HepG2 (cell line): ENCODE results near the gene RPL36. TPM values are rescaled to one million over a fixed set of nuclear protein-coding genes. Genes with fewer than 3 reads are reported as not detected.

Experiments
- AGO2 ChIP-seq: fragments of 200-400 bp; formaldehyde crosslinking; optimal IDR thresholded peaks from 2 replicates; pipeline ENCODE3; 2017; ENCODE audit warnings: mild to moderate bottlenecking, low read depth, low read length, moderate library complexity
- EP300 ChIP-seq, 3 experiments: sonication (generic) in 1 of 3; formaldehyde crosslinking in 1 of 3; IDR thresholded peaks; 2 replicates each; pipeline versions ENCODE4 v1.5.1 to v1.6.1; 2011 to 2020; ENCODE audit warnings: low read depth in 2 of 3, low read length in 2 of 3, borderline replicate concordance in 1 of 3, improper control_type of control experiment in 1 of 3, mild to moderate bottlenecking in 1 of 3, missing genetic modification reagents in 1 of 3, moderate library complexity in 1 of 3
- JARID2 ChIP-seq: sonication (generic); formaldehyde crosslinking; IDR thresholded peaks from 2 replicates; pipeline ENCODE4 v1.8.1; 2023; ENCODE audit warnings: missing genetic modification reagents, inconsistent platforms; ENCODE audit not compliant: insufficient replicate concordance
- MAZ ChIP-seq, 2 experiments: sonication (generic) in 1 of 2; formaldehyde crosslinking in 1 of 2; IDR thresholded peaks; 2 replicates each; pipeline versions ENCODE4 v1.5.0 to v1.6.1; 2012 to 2020; ENCODE audit warnings: low read depth in 2 of 2, mild to moderate bottlenecking in 2 of 2, borderline replicate concordance in 1 of 2, improper control_type of control experiment in 1 of 2, low read length in 1 of 2, missing genetic modification reagents in 1 of 2, moderate library complexity in 1 of 2
- MEIS2 ChIP-seq: sonication (generic); formaldehyde crosslinking; IDR thresholded peaks from 2 replicates; pipeline ENCODE4 v1.9.0; 2021; ENCODE audit warnings: mild to moderate bottlenecking, missing genetic modification reagents
- ZNF3 ChIP-seq: IDR thresholded peaks from 2 replicates; pipeline ENCODE4 v1.7.0; 2017; ENCODE audit warnings: inconsistent platforms
- ZNF317 ChIP-seq: sonication (generic); formaldehyde crosslinking; IDR thresholded peaks from 2 replicates; pipeline ENCODE4 v1.5.0; 2020; ENCODE audit warnings: mild to moderate bottlenecking, missing genetic modification reagents
- ZNF383 ChIP-seq: sonication (generic); formaldehyde crosslinking; IDR thresholded peaks from 2 replicates; pipeline ENCODE4 v1.4.0; 2020; ENCODE audit warnings: missing genetic modification reagents, mild to moderate bottlenecking, borderline replicate concordance
- ZNF883 ChIP-seq: sonication (generic); formaldehyde crosslinking; IDR thresholded peaks from 2 replicates; pipeline ENCODE4 v1.5.1; 2020; ENCODE audit warnings: mild to moderate bottlenecking, missing genetic modification reagents; ENCODE audit errors: not compliant biosample characterization
- polyA plus RNA-seq, 8 experiments: library from polyadenylated mRNA; depleted of rRNA in 3 of 8; stranded (reverse) in 7 of 8; unstranded in 1 of 8; fragments of >200 nt; fragmentation: Illumina TruSeq in 4 of 8; extraction: Trizol in 4 of 8; gene quantifications; 2 replicates each; pipeline versions ENCODE4 v1.2.1 to v1.2.3, GENCODE V29; 2011 to 2016; ENCODE audit warnings: low read depth in 4 of 8, missing spikeins in 1 of 8, mixed read lengths in 1 of 8; ENCODE audit not compliant: insufficient read depth in 1 of 8
- total RNA-seq, 5 experiments: library from RNA; depleted of rRNA; stranded (reverse); fragments of >200 nt; fragmentation: Illumina TruSeq; extraction: Trizol; gene quantifications; 2 replicates each; pipeline ENCODE4 v1.2.3, GENCODE V29; 2016; ENCODE audit warnings: low read depth in 1 of 5
- TF ChIP-seq, protein P1 (sequence below): IDR thresholded peaks from 2 replicates; pipeline ENCODE4 v1.6.1; 2012; ENCODE audit warnings: low read length, improper control_type of control experiment
- TF ChIP-seq, protein P2 (sequence below): sonication (generic); formaldehyde crosslinking; IDR thresholded peaks from 2 replicates; pipeline ENCODE4 v1.4.0; 2020; ENCODE audit warnings: mild to moderate bottlenecking, missing genetic modification reagents
- TF ChIP-seq, protein P3 (sequence below): sonication (generic); formaldehyde crosslinking; IDR thresholded peaks from 2 replicates; pipeline ENCODE4 v1.9.0; 2021; ENCODE audit warnings: missing genetic modification reagents, borderline replicate concordance
- TF ChIP-seq, protein P4 (sequence below): sonication (generic); formaldehyde crosslinking; IDR thresholded peaks from 2 replicates; pipeline ENCODE4 v1.8.0; 2022; ENCODE audit warnings: mild to moderate bottlenecking, missing genetic modification reagents, moderate library complexity
- TF ChIP-seq, protein P5 (sequence below): sonication (generic); formaldehyde crosslinking; IDR thresholded peaks from 2 replicates; pipeline ENCODE4 v1.9.0; 2021; ENCODE audit warnings: missing genetic modification reagents, borderline replicate concordance

Gene RPL36
- total and polyA plus RNA-seq, 2 of the 13 experiments (the other 11 are each of a cell fraction or from before 2014, with no cell fraction given): 706 to 740 TPM

DNA sequence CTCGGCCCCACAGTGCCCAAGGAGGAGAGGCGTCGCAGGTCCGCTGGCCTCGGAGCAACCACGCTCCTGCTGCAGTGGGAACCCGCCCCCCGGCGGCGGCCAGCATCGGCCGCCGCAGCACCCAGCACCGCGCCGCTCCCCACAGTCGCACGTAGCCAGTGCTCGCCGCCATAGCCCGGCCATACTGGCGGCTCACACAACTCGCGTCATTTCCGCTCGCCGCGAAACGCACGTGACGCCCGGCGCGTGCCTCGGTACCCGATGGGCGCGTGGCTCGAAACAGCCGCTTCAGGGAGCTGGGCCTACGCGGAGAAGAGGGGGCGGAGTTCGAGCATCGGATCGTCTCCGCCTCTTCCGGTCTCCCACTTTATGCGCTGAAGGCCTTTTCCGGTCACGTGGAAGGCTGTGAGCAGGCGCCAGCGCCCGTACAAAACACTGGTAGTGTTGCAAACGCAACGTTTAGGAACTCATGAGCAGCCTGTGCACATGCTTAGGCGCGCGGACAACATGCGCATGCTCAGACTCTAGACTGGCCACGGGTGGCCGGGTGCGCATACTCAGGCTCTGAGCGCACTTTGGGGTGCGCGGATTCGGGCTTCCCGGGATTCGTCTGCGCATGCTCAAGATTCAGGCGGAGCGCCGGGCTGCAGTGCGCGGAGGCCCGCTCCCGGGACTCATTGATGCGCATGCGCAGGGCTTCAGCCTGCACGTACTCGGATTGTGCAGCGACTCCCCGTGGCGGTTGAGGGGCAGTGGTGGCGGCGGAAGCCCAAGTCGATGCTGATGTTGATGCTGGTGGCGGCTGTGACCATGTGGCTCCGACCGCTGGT is 30.1 kb downstream of the RPL36 start, which contains the start of the genes CATSPERD and LONP1 (continued):
- TF ChIP-seq, protein P1, sequence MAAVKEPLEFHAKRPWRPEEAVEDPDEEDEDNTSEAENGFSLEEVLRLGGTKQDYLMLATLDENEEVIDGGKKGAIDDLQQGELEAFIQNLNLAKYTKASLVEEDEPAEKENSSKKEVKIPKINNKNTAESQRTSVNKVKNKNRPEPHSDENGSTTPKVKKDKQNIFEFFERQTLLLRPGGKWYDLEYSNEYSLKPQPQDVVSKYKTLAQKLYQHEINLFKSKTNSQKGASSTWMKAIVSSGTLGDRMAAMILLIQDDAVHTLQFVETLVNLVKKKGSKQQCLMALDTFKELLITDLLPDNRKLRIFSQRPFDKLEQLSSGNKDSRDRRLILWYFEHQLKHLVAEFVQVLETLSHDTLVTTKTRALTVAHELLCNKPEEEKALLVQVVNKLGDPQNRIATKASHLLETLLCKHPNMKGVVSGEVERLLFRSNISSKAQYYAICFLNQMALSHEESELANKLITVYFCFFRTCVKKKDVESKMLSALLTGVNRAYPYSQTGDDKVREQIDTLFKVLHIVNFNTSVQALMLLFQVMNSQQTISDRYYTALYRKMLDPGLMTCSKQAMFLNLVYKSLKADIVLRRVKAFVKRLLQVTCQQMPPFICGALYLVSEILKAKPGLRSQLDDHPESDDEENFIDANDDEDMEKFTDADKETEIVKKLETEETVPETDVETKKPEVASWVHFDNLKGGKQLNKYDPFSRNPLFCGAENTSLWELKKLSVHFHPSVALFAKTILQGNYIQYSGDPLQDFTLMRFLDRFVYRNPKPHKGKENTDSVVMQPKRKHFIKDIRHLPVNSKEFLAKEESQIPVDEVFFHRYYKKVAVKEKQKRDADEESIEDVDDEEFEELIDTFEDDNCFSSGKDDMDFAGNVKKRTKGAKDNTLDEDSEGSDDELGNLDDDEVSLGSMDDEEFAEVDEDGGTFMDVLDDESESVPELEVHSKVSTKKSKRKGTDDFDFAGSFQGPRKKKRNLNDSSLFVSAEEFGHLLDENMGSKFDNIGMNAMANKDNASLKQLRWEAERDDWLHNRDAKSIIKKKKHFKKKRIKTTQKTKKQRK: no peak
- peak; percentile 50 for TF ChIP-seq JARID2 (CRISPR knock-in tag)
- peak; percentile 95 for TF ChIP-seq ZNF883
- no peak for TF ChIP-seq ZNF383 (CRISPR knock-in tag)
- peak; percentile 69; the same call in 1 of the 2 replicates for TF ChIP-seq MAZ (IDR thresholded peaks at IDR 0.05; ENCODE audit: borderline replicate concordance, low read depth, low read length)
- peak; percentile 64; the same call in 1 of the 2 replicates for TF ChIP-seq MAZ (CRISPR knock-in tag; IDR thresholded peaks at IDR 0.05; ENCODE audit: low read depth)
- no peak for TF ChIP-seq EP300 (IDR thresholded peaks at IDR 0.05; ENCODE audit: low read depth in 2 of 2, low read length in 2 of 2)
- TF ChIP-seq EP300 (CRISPR knock-in tag; IDR thresholded peaks at IDR 0.05; ENCODE audit: borderline replicate concordance): peak; percentile 57; the same call in 1 of the 2 replicates
- no peak for TF ChIP-seq ZNF3
- TF ChIP-seq, protein P2, sequence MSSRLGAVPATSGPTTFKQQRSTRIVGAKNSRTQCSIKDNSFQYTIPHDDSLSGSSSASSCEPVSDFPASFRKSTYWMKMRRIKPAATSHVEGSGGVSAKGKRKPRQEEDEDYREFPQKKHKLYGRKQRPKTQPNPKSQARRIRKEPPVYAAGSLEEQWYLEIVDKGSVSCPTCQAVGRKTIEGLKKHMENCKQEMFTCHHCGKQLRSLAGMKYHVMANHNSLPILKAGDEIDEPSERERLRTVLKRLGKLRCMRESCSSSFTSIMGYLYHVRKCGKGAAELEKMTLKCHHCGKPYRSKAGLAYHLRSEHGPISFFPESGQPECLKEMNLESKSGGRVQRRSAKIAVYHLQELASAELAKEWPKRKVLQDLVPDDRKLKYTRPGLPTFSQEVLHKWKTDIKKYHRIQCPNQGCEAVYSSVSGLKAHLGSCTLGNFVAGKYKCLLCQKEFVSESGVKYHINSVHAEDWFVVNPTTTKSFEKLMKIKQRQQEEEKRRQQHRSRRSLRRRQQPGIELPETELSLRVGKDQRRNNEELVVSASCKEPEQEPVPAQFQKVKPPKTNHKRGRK: 0 out of 2 replicates have a peak, but pooled peaks have one; percentile 52
- TF ChIP-seq ZNF317 (CRISPR knock-in tag): peak; percentile 42; the same call in 1 of the 2 replicates
- TF ChIP-seq, protein P3, sequence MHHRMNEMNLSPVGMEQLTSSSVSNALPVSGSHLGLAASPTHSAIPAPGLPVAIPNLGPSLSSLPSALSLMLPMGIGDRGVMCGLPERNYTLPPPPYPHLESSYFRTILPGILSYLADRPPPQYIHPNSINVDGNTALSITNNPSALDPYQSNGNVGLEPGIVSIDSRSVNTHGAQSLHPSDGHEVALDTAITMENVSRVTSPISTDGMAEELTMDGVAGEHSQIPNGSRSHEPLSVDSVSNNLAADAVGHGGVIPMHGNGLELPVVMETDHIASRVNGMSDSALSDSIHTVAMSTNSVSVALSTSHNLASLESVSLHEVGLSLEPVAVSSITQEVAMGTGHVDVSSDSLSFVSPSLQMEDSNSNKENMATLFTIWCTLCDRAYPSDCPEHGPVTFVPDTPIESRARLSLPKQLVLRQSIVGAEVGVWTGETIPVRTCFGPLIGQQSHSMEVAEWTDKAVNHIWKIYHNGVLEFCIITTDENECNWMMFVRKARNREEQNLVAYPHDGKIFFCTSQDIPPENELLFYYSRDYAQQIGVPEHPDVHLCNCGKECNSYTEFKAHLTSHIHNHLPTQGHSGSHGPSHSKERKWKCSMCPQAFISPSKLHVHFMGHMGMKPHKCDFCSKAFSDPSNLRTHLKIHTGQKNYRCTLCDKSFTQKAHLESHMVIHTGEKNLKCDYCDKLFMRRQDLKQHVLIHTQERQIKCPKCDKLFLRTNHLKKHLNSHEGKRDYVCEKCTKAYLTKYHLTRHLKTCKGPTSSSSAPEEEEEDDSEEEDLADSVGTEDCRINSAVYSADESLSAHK (CRISPR knock-in tag): no peak; the same call in 1 of the 2 replicates
- TF ChIP-seq, protein P4, sequence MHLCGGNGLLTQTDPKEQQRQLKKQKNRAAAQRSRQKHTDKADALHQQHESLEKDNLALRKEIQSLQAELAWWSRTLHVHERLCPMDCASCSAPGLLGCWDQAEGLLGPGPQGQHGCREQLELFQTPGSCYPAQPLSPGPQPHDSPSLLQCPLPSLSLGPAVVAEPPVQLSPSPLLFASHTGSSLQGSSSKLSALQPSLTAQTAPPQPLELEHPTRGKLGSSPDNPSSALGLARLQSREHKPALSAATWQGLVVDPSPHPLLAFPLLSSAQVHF (CRISPR knock-in tag): peak; percentile 96
- peak; percentile 74 for TF ChIP-seq MEIS2
- peak; percentile 61 for TF ChIP-seq AGO2
- TF ChIP-seq, protein P5, sequence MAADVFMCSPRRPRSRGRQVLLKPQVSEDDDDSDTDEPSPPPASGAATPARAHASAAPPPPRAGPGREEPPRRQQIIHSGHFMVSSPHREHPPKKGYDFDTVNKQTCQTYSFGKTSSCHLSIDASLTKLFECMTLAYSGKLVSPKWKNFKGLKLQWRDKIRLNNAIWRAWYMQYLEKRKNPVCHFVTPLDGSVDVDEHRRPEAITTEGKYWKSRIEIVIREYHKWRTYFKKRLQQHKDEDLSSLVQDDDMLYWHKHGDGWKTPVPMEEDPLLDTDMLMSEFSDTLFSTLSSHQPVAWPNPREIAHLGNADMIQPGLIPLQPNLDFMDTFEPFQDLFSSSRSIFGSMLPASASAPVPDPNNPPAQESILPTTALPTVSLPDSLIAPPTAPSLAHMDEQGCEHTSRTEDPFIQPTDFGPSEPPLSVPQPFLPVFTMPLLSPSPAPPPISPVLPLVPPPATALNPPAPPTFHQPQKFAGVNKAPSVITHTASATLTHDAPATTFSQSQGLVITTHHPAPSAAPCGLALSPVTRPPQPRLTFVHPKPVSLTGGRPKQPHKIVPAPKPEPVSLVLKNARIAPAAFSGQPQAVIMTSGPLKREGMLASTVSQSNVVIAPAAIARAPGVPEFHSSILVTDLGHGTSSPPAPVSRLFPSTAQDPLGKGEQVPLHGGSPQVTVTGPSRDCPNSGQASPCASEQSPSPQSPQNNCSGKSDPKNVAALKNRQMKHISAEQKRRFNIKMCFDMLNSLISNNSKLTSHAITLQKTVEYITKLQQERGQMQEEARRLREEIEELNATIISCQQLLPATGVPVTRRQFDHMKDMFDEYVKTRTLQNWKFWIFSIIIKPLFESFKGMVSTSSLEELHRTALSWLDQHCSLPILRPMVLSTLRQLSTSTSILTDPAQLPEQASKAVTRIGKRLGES: peak; percentile 64; the same call in 1 of the 2 replicates
